Spinal cord (tissue), 10 donors: Measurements from ENCODE around the gene ATG16L1. TPM values are rescaled to one million over a fixed set of nuclear protein-coding genes. Genes with fewer than 3 reads are reported as not detected.

Experiments used
- DNase-seq, 6 donors: peaks; one replicate each; pipeline versions ENCODE4 v3.0.0 to v3.0.0-alpha.2; 2013 to 2015; ENCODE audit warnings: low spot score in 6 of 6, low read depth in 4 of 6
- H3K27ac ChIP-seq: one replicate; pipeline ENCODE4 v1.5.1; 2013; ENCODE audit warnings: low read depth, low read length, control low read depth
- H3K27me3 ChIP-seq: one replicate; pipeline ENCODE4 v1.6.1; 2013; ENCODE audit warnings: low read length; ENCODE audit not compliant: control insufficient read depth, insufficient read depth
- H3K36me3 ChIP-seq: one replicate; pipeline ENCODE4 v1.6.1; 2013; ENCODE audit warnings: low read length; ENCODE audit not compliant: control insufficient read depth, insufficient read depth
- H3K4me1 ChIP-seq: one replicate; pipeline ENCODE4 v1.6.1; 2013; ENCODE audit warnings: low read length; ENCODE audit not compliant: control insufficient read depth, insufficient read depth
- H3K4me3 ChIP-seq: one replicate; pipeline ENCODE4 v1.5.1; 2013; ENCODE audit warnings: low read depth, low read length, control low read depth
- H3K9me3 ChIP-seq: one replicate; pipeline ENCODE4 v1.6.1; 2013; ENCODE audit warnings: low read length; ENCODE audit not compliant: control insufficient read depth, insufficient read depth
- WGBS: methylation state at CpG from one replicate; pipeline ENCODE4 v1.1.5; 2013; ENCODE audit warnings: missing lambda C conversion rate; ENCODE audit not compliant: insufficient coverage; 5-methylcytosine and 5-hydroxymethylcytosine counted together
- polyA plus RNA-seq, 2 donors: library from polyadenylated mRNA; unstranded; fragments of 120-200 nt; gene quantifications; one replicate each; pipeline ENCODE4 v1.2.1, GENCODE V29; 2013; ENCODE audit not compliant: insufficient read length in 2 of 2
- total RNA-seq, 2 donors: library from RNA; depleted of rRNA in 1 of 2; stranded (reverse); fragments of 120-200 nt in 1 of 2; fragments of >200 nt in 1 of 2; gene quantifications; one replicate each; pipeline versions ENCODE4 v1.2.3 to v1.2.4, GENCODE V29; 2013 to 2014
- donor health status: healthy.

ATG16L1 gene
- total and polyA plus RNA-seq, 4 donors, result 25.8 to 39.5 (median 30.9) TPM

DNA sequence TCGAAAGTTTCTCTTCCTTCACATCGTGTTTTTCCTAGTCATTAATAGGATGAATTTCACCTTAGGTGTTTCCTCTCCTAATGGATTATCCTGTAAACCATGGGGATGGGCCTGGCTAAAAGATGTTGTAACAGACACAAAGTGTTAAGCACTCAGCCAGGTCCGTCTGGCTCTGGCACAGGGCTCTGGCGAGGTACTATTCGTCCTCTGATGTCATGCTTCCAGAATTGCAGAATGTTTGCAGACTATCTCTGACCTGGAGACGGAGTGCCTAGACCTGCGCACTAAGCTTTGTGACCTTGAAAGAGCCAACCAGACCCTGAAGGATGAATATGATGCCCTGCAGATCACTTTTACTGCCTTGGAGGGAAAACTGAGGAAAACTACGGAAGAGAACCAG, 13.2 kb downstream of the ATG16L1 start:
- no peak overlapping the region for H3K4me3 ChIP-seq
- no peak overlapping the region for H3K27ac ChIP-seq
- no peak for DNase-seq
- no peaks in the 10 kb centered on the region for H3K4me1 ChIP-seq
- H3K9me3 ChIP-seq, result no peaks in the 10 kb centered on the region
- WGBS, result 98% methylated on average over 6 of the region's 8 CpGs
- H3K36me3 ChIP-seq, result peaks cover 69% of the 10 kb centered on the region
- H3K27me3 ChIP-seq, result no peaks in the 10 kb centered on the region

- DNase-seq, result no peak
- no peaks in the 10 kb centered on the region for H3K9me3 ChIP-seq
- H3K4me3 ChIP-seq, result no peak overlapping the region
- peaks cover 58% of the 10 kb centered on the region for H3K36me3 ChIP-seq
- H3K27ac ChIP-seq, result no peak overlapping the region
- H3K4me1 ChIP-seq, result no peaks in the 10 kb centered on the region
- H3K27me3 ChIP-seq, result no peaks in the 10 kb centered on the region
- 97% methylated on average over 9 of the region's 10 CpGs for WGBS
Measured at GRCh38 chr2:233265899-233266431, 14.5 kb downstream of the ATG16L1 start.

DNA sequence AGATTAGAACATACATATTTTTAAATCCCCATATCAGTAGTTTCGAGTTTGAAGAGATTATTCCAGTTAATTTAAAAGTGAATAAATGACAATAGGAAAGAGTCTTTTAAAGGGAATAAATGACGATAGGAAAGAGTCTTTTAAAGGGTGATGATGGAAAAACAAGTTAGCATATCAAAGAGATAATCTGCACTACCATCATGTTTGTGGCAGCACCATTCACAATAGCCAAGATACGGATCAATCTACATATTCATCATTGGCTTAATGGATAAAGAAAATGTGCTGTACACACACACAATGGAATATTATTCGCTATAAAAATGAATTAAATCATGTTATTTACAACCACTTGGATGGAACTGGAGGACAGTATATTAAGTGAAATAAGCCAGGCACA, 15.0 kb downstream of the ATG16L1 start:
- Histone ChIP-seq H3K36me3 (peaks cover 58% of the 10 kb centered on the region), H3K27me3 (no peaks in the 10 kb centered on the region), H3K4me1 (no peaks in the 10 kb centered on the region), H3K9me3 (no peaks in the 10 kb centered on the region), H3K27ac (no peak overlapping the region), H3K4me3 (no peak overlapping the region)
- DNase-seq, result no peak
- no CpG with 5 or more reads among the region's 4 CpGs for WGBS

GRCh38 chr2:233267516-233268245, 16.2 kb downstream of the ATG16L1 start:
- H3K9me3 ChIP-seq, result no peaks in the 10 kb centered on the region
- no peak overlapping the region for H3K4me3 ChIP-seq
- peaks cover 48% of the 10 kb centered on the region for H3K36me3 ChIP-seq
- WGBS, result 92% methylated on average over 3 of the region's 6 CpGs
- H3K27ac ChIP-seq, result no peak overlapping the region
- no peak for DNase-seq
- H3K4me1 ChIP-seq, result no peaks in the 10 kb centered on the region
- no peaks in the 10 kb centered on the region for H3K27me3 ChIP-seq

DNA sequence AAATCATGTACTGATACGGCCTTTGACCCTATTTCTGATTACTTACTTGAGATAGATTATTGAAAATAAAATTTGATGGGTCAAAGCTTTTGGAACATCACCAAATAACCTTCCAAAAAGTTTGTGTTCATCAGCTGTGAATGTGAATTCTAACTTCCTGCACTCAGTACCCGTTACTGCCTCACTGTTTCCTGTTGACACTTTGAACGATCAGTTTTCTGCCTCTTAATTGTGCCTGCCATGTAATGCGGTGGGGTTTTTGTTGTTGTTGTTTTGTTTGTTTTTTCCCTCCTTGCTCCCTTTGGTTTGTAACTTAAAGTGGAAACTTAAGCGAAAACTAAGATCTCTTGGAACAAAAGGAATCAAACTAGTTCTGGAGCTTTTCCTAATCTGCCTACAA, 18.9 kb downstream of the ATG16L1 start:
- no peaks in the 10 kb centered on the region for H3K4me1 ChIP-seq
- H3K36me3 ChIP-seq, result peaks cover 39% of the 10 kb centered on the region
- no peak overlapping the region for H3K4me3 ChIP-seq
- H3K9me3 ChIP-seq, result no peaks in the 10 kb centered on the region
- DNase-seq, result no peak
- H3K27ac ChIP-seq, result no peak overlapping the region
- no peaks in the 10 kb centered on the region for H3K27me3 ChIP-seq
- no CpG with 5 or more reads among the region's 5 CpGs for WGBS

DNA sequence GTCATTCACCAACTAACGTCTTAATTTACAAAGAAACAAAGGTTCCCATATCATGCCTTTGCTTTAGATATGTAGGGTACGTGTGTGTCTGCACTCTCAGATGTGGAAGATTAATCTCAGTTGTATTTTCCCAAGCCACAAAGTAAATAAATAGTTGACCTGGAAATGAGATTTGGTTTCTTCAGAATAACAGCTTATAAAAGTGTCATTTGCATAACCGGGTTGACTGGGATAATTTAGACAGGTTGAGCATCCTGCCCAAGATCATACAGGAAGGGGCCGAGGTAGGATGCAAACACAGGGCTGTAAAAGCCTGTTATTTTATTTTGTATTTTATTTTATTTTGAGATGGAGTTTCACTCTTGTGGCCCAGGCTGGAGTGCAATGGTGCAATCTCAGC, 19.5 kb downstream of the ATG16L1 start:
- WGBS, result 100% methylated on average over 2 of the region's 4 CpGs
- Histone ChIP-seq H3K27me3 (no peaks in the 10 kb centered on the region), H3K9me3 (no peaks in the 10 kb centered on the region), H3K36me3 (peaks cover 35% of the 10 kb centered on the region), H3K4me3 (no peak overlapping the region), H3K4me1 (no peaks in the 10 kb centered on the region), H3K27ac (no peak overlapping the region)
- DNase-seq, result no peak

GRCh38 chr2:233271693-233272092, 20.2 kb downstream of the ATG16L1 start:
- Histone ChIP-seq H3K9me3 (no peaks in the 10 kb centered on the region), H3K36me3 (peaks cover 35% of the 10 kb centered on the region), H3K27me3 (no peaks in the 10 kb centered on the region), H3K27ac (no peak overlapping the region), H3K4me3 (no peak overlapping the region), H3K4me1 (no peaks in the 10 kb centered on the region)
- DNase-seq, result no peak
- WGBS, result no CpG with 5 or more reads among the region's 2 CpGs

GRCh38 chr2:233273120-233273519, 21.6 kb downstream of the ATG16L1 start:
- WGBS, result 100% methylated on average over 2 of the region's 6 CpGs
- Histone ChIP-seq H3K36me3 (peaks cover 28% of the 10 kb centered on the region), H3K27ac (no peak overlapping the region), H3K9me3 (no peaks in the 10 kb centered on the region), H3K4me3 (no peak overlapping the region), H3K4me1 (no peaks in the 10 kb centered on the region), H3K27me3 (no peaks in the 10 kb centered on the region)
- no peak for DNase-seq

DNA sequence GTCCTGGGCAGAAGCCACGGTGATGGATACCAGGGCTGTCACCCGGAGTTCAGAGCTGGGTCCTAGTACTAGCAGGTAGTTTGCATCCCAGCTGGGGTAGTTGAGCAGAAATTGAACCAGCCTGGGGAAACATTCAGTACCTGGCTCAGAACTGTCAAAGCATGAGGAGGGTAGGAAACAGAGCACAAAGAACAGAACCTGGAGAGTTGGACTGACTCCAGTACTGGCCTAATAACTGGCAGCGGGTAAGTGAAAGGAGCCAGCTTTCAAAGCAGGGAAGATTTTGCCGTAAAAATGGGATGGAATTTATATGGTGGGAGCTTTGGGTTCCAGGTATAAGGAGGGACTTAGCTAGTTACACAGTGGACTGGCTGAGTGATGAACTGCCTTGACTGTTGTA, 23.8 kb downstream of the ATG16L1 start:
- Histone ChIP-seq H3K27me3 (no peaks in the 10 kb centered on the region), H3K4me1 (no peaks in the 10 kb centered on the region), H3K36me3 (peaks cover 31% of the 10 kb centered on the region), H3K27ac (no peak overlapping the region), H3K4me3 (no peak overlapping the region), H3K9me3 (no peaks in the 10 kb centered on the region)
- WGBS, result 89% methylated on average over 4 of the region's 4 CpGs
- DNase-seq, result no peak

- no peaks in the 10 kb centered on the region for H3K27me3 ChIP-seq
- no peak overlapping the region for H3K27ac ChIP-seq
- no peak for DNase-seq
- peaks cover 38% of the 10 kb centered on the region for H3K36me3 ChIP-seq
- no peak overlapping the region for H3K4me3 ChIP-seq
- H3K4me1 ChIP-seq, result no peaks in the 10 kb centered on the region
- no peaks in the 10 kb centered on the region for H3K9me3 ChIP-seq
- 86% methylated on average over 1 of the region's 2 CpGs for WGBS
Measured at GRCh38 chr2:233278921-233279320, 27.4 kb downstream of the ATG16L1 start.
